Thoracic aorta (tissue), 2 donors: ENCODE data around the gene WNT7A. TPM values are rescaled to one million over a fixed set of nuclear protein-coding genes. Genes with fewer than 3 reads are reported as not detected.

Experiments
- ATAC-seq: fragments of 150-250 bp; one replicate; pipeline ENCODE4 v1.8.0; 2017; ENCODE audit warnings: low read depth; ENCODE audit not compliant: insufficient number of reproducible peaks, low FRiP score
- DNase-seq: peaks from one replicate; pipeline ENCODE4 v3.0.0-alpha.2; 2020; ENCODE audit warnings: low spot score
- H3K27ac ChIP-seq, 2 donors: fragments of 200-600 bp; sonication (generic); 1 replicate in 1 of 2; 2 replicates in 1 of 2; pipeline ENCODE4 v1.5.1; 2016; ENCODE audit warnings: mild to moderate bottlenecking in 2 of 2, moderate library complexity in 2 of 2
- H3K27me3 ChIP-seq: fragments of 200-600 bp; sonication (generic); replicated peaks from 2 replicates; pipeline ENCODE4 v1.6.0; 2016; ENCODE audit warnings: mild to moderate bottlenecking; ENCODE audit not compliant: insufficient read depth
- H3K36me3 ChIP-seq: fragments of 200-600 bp; sonication (generic); one replicate; pipeline ENCODE4 v1.5.1; 2016
- H3K4me1 ChIP-seq, 2 donors: fragments of 200-600 bp; sonication (generic); 1 replicate in 1 of 2; 2 replicates in 1 of 2; pipeline versions ENCODE4 v1.5.1 to v1.6.0; 2016; ENCODE audit warnings: low read depth in 2 of 2, mild to moderate bottlenecking in 1 of 2; ENCODE audit not compliant: control insufficient read depth in 1 of 2
- H3K4me3 ChIP-seq: fragments of 200-600 bp; sonication (generic); 2 replicates; pipeline ENCODE4 v1.5.1; 2016; ENCODE audit warnings: mild to moderate bottlenecking
- H3K9me3 ChIP-seq: fragments of 200-600 bp; sonication (generic); 2 replicates; pipeline ENCODE4 v1.5.1; 2016
- CTCF ChIP-seq: fragments of 200-600 bp; sonication (generic); IDR thresholded peaks from one replicate; pipeline ENCODE4 v1.5.1; 2019; ENCODE audit warnings: antibody characterized with exemption
- total RNA-seq, 2 donors: library from RNA; depleted of rRNA; stranded (reverse); fragments of >200 nt; gene quantifications; one replicate each; pipeline versions ENCODE4 v1.1.0 to v1.2.3, GENCODE V29; 2016

Gene WNT7A
- total RNA-seq, 2 donors from 2014 or later, result not detected

DNA sequence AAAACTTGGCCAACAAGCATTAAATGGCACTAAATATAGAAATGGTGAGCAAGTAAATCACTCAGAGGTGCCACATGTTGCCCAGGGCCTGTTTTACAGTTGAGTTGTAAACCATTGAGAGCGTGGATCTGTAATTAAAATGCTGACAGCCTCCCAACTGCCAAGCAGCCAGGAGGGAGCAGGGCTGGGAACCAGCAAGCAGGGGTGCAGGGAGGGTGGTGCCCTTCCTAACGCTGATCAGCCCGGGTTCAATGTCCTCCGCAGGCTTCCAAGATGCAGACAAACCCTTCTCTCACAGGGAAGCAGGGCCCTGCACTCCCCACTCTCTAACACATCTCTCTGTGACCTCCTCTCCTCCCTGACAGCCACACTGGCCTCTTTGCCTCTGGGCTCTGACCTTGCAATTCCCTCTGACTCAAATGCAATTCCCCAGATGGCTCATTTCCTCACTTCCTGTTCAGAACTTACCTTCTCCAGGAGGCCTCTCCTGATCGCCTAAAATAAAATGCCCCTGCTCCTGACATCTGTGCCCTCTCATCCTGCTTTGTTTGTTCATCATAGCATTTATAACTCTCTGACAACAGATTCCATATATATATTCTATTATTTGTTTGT lies 40.0 kb downstream of the WNT7A start:
- H3K4me1 ChIP-seq, result no peaks in the 10 kb centered on the region
- TF ChIP-seq CTCF, result no peak
- ATAC-seq, result no peak
- H3K27me3 ChIP-seq, result no peaks in the 10 kb centered on the region
- no peak overlapping the region for H3K27ac ChIP-seq
- H3K9me3 ChIP-seq, result no peaks in the 10 kb centered on the region
- H3K4me3 ChIP-seq, result no peak overlapping the region
- DNase-seq, result no peak
- H3K36me3 ChIP-seq, result no peaks in the 10 kb centered on the region

DNA sequence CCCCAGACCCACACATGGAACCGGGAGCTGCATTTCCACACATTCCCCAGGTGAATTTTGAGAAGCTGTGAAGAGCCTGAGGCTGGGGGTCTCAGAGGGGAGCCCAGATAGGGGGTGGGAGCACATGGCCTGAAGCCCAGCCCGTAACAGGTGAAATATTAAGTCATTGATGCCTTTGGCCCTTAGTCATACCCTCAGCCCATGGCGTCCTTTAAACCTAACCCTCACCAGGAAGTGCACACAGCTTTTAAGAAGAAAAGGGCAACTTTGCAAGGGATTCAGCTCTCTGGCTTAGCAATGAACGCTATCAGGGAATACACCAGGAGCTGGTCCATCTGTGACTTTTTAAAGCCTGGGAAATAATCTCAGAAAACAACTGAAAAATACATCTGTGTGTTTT lies 40.6 kb downstream of the WNT7A start:
- no peak for ATAC-seq

DNA sequence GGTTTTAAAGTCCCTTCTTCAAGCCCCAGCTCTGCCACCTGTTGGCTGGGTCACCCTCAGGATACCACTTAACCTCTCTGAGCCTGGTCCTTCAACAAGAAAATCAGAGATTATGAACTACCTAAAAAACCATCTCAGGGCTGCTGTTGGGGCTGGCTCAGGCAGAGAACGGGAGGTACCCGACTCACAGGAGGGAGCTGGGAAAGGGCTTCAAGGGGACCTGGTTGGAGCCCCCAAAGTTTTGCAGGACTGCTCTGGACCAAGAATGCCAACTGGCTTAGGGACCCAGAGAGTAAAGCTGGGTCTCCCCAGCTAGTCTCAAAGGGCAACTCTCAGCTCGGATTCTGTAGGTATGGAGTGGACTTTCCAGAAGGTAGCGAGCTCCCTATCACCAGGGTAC lies 41.5 kb downstream of the WNT7A start:
- DNase-seq, result no peak
- Histone ChIP-seq H3K36me3 (no peaks in the 10 kb centered on the region), H3K27ac (no peak overlapping the region), H3K27me3 (no peaks in the 10 kb centered on the region), H3K9me3 (no peaks in the 10 kb centered on the region), H3K4me1 (no peaks in the 10 kb centered on the region), H3K4me3 (no peak overlapping the region)
- ATAC-seq, result no peak
- no peak for TF ChIP-seq CTCF

More for the DNA sequence above, 40.6 kb downstream of the WNT7A start:
- Histone ChIP-seq H3K4me1 (no peaks in the 10 kb centered on the region), H3K27me3 (no peaks in the 10 kb centered on the region), H3K36me3 (no peaks in the 10 kb centered on the region), H3K4me3 (no peak overlapping the region), H3K27ac (no peak overlapping the region), H3K9me3 (no peaks in the 10 kb centered on the region)
- DNase-seq, result no peak
- TF ChIP-seq CTCF, result no peak

DNA sequence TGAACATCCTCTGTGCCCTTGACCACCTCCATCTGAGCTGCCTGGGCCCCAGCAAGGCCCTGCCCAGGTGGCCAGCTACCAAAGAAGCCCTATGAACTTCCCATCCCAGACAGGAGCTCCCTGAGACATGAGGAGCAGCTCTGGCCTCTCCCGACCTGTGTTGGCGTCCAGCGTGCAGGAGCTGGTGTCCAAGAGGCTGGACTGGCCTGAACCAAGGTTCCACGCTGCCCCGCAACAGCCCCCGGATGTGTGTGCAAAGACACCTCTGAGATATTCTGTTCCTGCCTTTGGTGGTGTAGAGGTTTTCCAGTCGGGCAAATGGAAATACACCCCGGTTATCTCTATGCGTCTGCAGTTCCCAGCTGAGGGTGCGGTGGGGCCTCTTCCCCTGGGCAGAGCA lies 42.1 kb downstream of the WNT7A start:
- DNase-seq, result no peak
- ATAC-seq, result no peak
- Histone ChIP-seq H3K27ac (no peak overlapping the region), H3K27me3 (no peaks in the 10 kb centered on the region), H3K36me3 (no peaks in the 10 kb centered on the region), H3K9me3 (no peaks in the 10 kb centered on the region), H3K4me1 (no peaks in the 10 kb centered on the region), H3K4me3 (no peak overlapping the region)
- no peak for TF ChIP-seq CTCF

DNA sequence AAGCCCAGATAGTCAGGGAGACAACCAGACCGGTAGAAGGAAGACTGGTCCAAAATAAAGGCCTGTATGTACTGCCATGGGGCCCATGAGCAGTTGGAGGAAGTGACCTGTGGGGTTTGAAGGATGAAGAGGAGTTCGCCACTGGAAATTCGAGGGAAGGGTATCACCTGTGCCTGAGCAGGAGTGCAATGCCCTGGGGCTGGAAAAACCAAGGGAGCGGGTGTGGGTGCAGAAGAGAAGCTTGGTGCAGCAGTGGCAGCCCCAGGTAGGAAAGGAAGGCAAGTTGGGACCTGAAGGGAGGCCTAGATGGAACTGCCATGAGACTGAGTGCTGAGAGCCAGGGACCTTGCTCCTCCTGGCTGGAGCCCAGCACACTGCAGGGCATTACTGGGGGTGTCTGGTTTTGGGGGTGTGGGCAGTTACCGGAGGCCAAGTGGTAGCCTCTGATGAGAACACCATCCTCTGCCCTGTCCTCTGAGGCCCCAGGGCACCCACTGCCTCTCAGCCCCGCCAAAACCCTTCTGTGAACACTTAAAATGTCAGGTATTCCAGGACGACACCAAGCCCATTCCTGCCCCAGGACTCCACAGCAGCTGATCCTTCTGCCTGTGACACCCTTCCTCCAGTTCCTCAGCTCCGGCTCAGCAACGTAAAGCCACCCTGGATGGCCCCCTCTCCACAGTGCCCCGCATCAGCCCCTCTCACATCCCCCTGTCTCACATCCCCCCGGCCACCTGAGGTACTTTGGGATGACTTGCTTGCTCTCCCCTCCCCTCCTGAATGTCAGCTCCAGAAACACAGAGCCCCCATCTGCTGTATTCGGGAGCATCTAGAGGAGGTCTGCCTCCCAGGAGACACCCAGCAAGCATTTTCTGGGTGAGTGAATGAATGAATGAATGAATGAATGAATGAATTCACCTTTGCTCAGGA lies 42.9 kb downstream of the WNT7A start:
- Histone ChIP-seq H3K27me3 (no peaks in the 10 kb centered on the region), H3K36me3 (no peaks in the 10 kb centered on the region), H3K27ac (no peak overlapping the region), H3K9me3 (no peaks in the 10 kb centered on the region), H3K4me3 (no peak overlapping the region), H3K4me1 (no peaks in the 10 kb centered on the region)
- DNase-seq (no peak), ATAC-seq (no peak)
- TF ChIP-seq CTCF, result no peak
